ENCODE data around the gene GNL2.

Gene GNL2

DNA sequence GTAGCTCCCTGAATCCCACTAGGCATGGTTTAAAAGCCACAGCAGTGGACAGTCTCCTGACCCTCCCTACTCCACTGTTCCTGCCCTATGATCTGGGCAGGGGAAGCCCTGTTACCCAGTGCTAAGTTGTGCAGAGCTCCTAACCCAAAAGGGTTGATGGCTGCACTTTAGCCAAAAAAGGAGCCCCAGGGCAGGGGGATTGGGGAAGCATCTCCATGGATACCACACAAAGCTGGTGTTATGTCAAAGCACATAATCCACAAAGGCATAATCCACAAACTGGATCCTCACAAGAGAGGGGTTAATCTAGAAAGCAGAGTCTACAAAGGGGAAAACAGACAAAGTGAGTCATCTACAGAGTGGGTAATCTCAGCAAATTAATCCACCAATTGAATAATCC, 33.3 kb upstream of the GNL2 start:
- Histone ChIP-seq H3K4me3 (no peak overlapping the region), H3K4me1 (peaks cover 0 to 11% (median 4%) of the 10 kb centered on the region in 4 donors), H3K9me3 (no peaks in the 10 kb centered on the region), H3K36me3 (no peaks in the 10 kb centered on the region), H3K27ac (no peak overlapping the region), H3K27me3 (peaks cover 0 to 90% of the 10 kb centered on the region in 2 donors)
- TF ChIP-seq, protein P1, sequence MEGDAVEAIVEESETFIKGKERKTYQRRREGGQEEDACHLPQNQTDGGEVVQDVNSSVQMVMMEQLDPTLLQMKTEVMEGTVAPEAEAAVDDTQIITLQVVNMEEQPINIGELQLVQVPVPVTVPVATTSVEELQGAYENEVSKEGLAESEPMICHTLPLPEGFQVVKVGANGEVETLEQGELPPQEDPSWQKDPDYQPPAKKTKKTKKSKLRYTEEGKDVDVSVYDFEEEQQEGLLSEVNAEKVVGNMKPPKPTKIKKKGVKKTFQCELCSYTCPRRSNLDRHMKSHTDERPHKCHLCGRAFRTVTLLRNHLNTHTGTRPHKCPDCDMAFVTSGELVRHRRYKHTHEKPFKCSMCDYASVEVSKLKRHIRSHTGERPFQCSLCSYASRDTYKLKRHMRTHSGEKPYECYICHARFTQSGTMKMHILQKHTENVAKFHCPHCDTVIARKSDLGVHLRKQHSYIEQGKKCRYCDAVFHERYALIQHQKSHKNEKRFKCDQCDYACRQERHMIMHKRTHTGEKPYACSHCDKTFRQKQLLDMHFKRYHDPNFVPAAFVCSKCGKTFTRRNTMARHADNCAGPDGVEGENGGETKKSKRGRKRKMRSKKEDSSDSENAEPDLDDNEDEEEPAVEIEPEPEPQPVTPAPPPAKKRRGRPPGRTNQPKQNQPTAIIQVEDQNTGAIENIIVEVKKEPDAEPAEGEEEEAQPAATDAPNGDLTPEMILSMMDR (IDR thresholded peaks at IDR 0.05): no peak
- intact Hi-C loops (cut with DNase I; ENCODE audit: low total_unique reads): no loop called here
- no peak for DNase-seq

DNA sequence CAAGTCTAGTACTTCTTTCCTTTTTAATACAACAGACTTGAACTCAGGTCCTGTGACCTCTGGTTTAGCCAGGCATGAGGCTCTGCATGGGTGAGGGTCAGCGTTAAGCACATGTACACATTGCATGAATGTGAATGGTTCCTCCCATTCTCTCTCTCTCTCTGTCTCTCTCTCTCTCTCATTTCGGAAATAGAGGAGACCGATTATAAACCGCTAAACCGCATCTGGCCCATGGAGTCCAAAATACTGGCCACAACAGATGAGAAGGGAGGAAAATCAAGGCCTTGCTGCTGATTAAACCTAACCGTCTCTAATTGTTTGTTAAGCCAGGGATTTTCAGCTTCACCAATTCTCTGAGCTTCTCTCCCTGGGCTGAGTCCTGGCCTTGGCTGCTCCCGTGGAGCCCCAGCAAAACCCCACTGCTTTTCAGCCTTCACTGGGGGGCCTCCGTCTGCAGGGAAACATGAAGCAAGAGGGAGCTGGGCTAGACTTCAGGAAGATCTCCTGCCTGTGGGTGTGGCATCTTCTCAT, 32.4 kb upstream of the GNL2 start:
- DNase-seq: no peak
- Histone ChIP-seq H3K9me3 (no peaks in the 10 kb centered on the region), H3K36me3 (no peaks in the 10 kb centered on the region), H3K4me3 (no peak overlapping the region), H3K27me3 (peaks cover 0 to 85% of the 10 kb centered on the region in 2 donors), H3K4me1 (peaks cover 0 to 2% (median 0%) of the 10 kb centered on the region in 4 donors), H3K27ac (no peak overlapping the region)
- intact Hi-C loops (cut with DNase I; ENCODE audit: low total_unique reads): no loop called here
- TF ChIP-seq, protein P1 (IDR thresholded peaks at IDR 0.05): no peak

GRCh38 chr1:37622131-37622530, 26.4 kb upstream of the GNL2 start:
- peaks cover 0 to 43% of the 10 kb centered on the region in 2 donors for H3K27me3 ChIP-seq

GRCh38 chr1:37621326-37621870, 25.7 kb upstream of the GNL2 start:
- no peaks in the 10 kb centered on the region for H3K9me3 ChIP-seq
- H3K36me3 ChIP-seq: no peaks in the 10 kb centered on the region
- no peak overlapping the region for H3K27ac ChIP-seq
- TF ChIP-seq, protein P1 (IDR thresholded peaks at IDR 0.05): no peak
- H3K4me3 ChIP-seq: no peak overlapping the region
- peaks cover 0 to 43% of the 10 kb centered on the region in 2 donors for H3K27me3 ChIP-seq
- intact Hi-C loops (cut with DNase I; ENCODE audit: low total_unique reads): no loop called here
- no peaks in the 10 kb centered on the region for H3K4me1 ChIP-seq
- no peak for DNase-seq

More at GRCh38 chr1:37622131-37622530, 26.4 kb upstream of the GNL2 start:
- TF ChIP-seq, protein P1 (IDR thresholded peaks at IDR 0.05): no peak
- Histone ChIP-seq H3K9me3 (no peaks in the 10 kb centered on the region), H3K4me1 (no peaks in the 10 kb centered on the region), H3K4me3 (no peak overlapping the region), H3K27ac (no peak overlapping the region), H3K36me3 (no peaks in the 10 kb centered on the region)
- intact Hi-C loops (cut with DNase I; ENCODE audit: low total_unique reads): no loop called here
- no peak for DNase-seq

GRCh38 chr1:37620707-37621106, 25.0 kb upstream of the GNL2 start:
- Histone ChIP-seq H3K36me3 (no peaks in the 10 kb centered on the region), H3K27me3 (peaks cover 0 to 44% of the 10 kb centered on the region in 2 donors), H3K4me1 (no peaks in the 10 kb centered on the region), H3K9me3 (no peaks in the 10 kb centered on the region), H3K4me3 (no peak overlapping the region), H3K27ac (no peak overlapping the region)
- intact Hi-C loops (cut with DNase I; ENCODE audit: low total_unique reads): no loop called here
- TF ChIP-seq, protein P1 (IDR thresholded peaks at IDR 0.05): no peak
- no peak for DNase-seq

All from tibial artery (tissue), 4 donors.